ENCODE measurements around the gene HCLS1.

Gene HCLS1

DNA sequence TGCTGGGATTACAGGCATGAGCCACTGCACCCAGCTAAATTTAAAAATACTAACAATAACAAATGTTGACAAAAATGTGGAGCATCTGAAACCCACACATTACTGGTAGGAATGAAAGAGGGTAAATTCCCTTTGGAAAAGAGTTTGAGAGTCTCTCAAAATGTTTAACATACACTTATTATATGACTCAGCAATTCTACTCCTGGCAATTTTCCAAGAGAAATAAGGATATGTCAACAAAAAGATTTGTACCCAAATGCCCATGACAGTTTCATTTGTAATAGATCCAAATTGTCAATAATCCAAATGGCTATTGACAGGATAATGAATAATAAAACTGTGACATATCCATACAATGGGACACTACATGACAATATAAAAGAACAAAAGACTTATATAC is 9.0 kb downstream of the HCLS1 start:
- H3K36me3 ChIP-seq = no peaks in the 10 kb centered on the region
- no peak for DNase-seq
- TF ChIP-seq, protein P1, sequence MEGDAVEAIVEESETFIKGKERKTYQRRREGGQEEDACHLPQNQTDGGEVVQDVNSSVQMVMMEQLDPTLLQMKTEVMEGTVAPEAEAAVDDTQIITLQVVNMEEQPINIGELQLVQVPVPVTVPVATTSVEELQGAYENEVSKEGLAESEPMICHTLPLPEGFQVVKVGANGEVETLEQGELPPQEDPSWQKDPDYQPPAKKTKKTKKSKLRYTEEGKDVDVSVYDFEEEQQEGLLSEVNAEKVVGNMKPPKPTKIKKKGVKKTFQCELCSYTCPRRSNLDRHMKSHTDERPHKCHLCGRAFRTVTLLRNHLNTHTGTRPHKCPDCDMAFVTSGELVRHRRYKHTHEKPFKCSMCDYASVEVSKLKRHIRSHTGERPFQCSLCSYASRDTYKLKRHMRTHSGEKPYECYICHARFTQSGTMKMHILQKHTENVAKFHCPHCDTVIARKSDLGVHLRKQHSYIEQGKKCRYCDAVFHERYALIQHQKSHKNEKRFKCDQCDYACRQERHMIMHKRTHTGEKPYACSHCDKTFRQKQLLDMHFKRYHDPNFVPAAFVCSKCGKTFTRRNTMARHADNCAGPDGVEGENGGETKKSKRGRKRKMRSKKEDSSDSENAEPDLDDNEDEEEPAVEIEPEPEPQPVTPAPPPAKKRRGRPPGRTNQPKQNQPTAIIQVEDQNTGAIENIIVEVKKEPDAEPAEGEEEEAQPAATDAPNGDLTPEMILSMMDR (IDR thresholded peaks at IDR 0.05; ENCODE audit: low read depth, low read length) = no peak
- no peaks in the 10 kb centered on the region for H3K27me3 ChIP-seq
- H3K9me3 ChIP-seq = no peaks in the 10 kb centered on the region
- no peaks in the 10 kb centered on the region for H3K4me1 ChIP-seq
- H3K4me3 ChIP-seq (ENCODE audit: low read depth, low read length) = no peak overlapping the region

DNA sequence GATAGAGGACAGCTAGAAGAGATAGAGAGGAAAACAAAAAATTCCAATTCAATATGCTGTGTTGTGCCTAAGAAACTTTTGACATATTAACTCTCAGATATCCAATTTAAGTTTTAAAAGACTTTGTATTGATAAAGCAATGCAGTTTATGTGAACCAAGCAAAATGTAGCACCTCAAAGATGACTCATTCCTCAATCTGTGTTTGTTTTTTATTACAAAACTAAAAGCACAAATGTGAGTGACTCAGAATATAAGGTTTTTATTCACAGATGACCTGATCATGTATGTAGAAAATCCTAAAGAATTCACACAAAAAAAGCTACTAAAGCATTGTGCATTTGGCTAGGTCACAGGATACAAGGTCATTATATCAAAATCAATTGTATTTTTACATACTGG is 11.1 kb downstream of the HCLS1 start:
- TF ChIP-seq, protein P1 (IDR thresholded peaks at IDR 0.05; ENCODE audit: low read depth, low read length) = no peak
- Histone ChIP-seq H3K27me3 (no peaks in the 10 kb centered on the region), H3K4me1 (no peaks in the 10 kb centered on the region), H3K36me3 (no peaks in the 10 kb centered on the region), H3K9me3 (no peaks in the 10 kb centered on the region), H3K4me3 (ENCODE audit: low read depth, low read length) (no peak overlapping the region)
- DNase-seq = no peak

DNA sequence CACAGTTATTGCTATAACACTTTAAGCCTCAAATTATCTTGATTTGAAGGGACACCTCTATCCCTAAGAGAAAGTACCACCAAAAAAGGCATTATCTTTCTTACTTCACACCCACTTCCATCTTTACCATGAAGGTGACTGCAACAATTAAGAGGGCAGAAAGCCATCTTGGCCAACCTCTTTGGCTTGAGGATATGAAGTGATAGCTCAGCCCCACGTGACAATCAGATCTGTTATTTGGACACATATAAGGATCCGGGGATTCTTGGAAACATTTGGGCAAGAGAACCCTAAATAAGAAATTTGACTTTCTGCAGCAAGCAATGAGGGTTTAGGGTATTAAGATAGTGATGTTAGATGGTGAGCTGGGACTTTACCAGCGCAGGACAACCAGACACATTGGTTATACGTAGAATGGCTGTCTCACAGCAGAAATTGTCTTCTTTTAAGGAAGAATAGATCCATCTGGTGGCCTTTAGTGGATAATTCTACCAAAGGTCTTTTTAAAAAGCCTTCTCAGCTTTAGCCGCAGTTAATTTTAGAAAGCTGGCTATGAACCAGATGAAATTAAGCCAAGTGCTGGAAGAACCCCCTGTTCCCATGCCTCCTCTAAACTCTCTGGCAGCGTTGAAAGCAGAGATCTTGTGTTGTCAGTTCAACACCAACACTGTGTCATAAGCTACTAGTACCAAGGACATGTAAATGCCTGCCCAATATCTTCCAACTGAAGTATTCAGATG is 12.3 kb downstream of the HCLS1 start:
- DNase-seq = no peak
- no peaks in the 10 kb centered on the region for H3K36me3 ChIP-seq
- H3K27me3 ChIP-seq = no peaks in the 10 kb centered on the region

DNA sequence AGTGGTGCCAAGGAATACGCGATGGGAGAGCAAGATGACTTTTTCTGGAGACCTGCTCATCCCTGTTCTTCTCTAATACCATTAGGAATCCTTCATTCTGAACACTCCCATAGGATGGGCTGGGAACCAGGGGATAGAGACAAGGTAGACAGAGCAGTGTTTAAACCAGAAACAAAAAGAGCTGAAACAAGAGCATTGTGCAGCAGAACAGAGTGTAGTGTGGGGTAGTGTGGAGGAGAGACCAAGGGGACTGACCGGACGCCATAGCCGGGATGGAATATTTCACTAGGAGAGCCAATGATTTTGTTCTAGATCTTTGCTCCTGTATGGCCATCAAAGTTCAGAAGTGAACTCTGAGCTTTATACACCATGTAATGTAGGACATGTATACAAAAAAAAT is 15.6 kb downstream of the HCLS1 start:
- TF ChIP-seq, protein P1 (IDR thresholded peaks at IDR 0.05; ENCODE audit: low read depth, low read length) = no peak
- DNase-seq = no peak
- H3K27me3 ChIP-seq = no peaks in the 10 kb centered on the region; the same call in 1 of the 2 replicates
- H3K4me1 ChIP-seq = no peaks in the 10 kb centered on the region
- no peak overlapping the region for H3K4me3 ChIP-seq (ENCODE audit: low read depth, low read length)
- no peaks in the 10 kb centered on the region for H3K36me3 ChIP-seq
- no peaks in the 10 kb centered on the region for H3K9me3 ChIP-seq

More for the DNA sequence above, 12.3 kb downstream of the HCLS1 start:
- Histone ChIP-seq H3K9me3 (no peaks in the 10 kb centered on the region), H3K4me3 (ENCODE audit: low read depth, low read length) (no peak overlapping the region), H3K4me1 (no peaks in the 10 kb centered on the region)
- TF ChIP-seq, protein P1 (IDR thresholded peaks at IDR 0.05; ENCODE audit: low read depth, low read length) = no peak

DNA sequence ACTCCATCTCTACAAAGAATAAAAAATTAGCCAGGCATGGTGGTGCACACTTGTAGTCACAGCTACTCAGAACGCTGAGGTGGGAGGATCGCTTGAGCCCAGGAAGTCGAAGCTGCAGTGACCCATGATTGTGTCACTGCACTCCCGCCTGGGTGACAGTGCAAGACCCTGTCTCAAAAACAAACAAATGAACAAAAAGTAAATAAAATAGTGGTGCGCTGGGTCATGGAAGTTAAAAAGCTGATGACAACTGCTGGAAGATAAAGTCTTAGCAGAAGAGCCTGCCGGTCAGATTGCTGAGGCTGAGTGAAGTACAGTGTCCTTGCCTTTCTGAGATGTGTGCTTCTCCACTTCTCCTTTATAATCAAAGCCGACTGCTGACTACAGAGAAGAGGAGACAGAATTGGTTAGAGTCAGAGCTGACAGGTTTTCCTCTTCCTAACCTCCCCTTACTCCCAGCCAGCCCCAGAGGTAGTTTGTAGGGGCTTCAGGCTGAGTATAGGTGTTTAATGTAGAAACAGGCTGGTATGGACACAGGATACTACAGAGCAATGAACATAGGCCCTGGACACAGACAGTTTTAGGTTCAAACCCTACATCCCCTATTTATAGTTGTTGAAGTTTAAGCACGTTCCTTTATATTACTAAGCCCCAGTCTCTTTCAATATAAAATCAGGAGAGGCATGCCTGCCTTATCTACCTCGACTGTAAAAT is 17.9 kb downstream of the HCLS1 start:
- no peaks in the 10 kb centered on the region for H3K9me3 ChIP-seq
- no peak overlapping the region for H3K4me3 ChIP-seq (ENCODE audit: low read depth, low read length)
- TF ChIP-seq, protein P1 (IDR thresholded peaks at IDR 0.05; ENCODE audit: low read depth, low read length) = no peak
- no peaks in the 10 kb centered on the region for H3K36me3 ChIP-seq
- no peaks in the 10 kb centered on the region; the same call in 1 of the 2 replicates for H3K27me3 ChIP-seq
- DNase-seq = no peak
- no peaks in the 10 kb centered on the region for H3K4me1 ChIP-seq

DNA sequence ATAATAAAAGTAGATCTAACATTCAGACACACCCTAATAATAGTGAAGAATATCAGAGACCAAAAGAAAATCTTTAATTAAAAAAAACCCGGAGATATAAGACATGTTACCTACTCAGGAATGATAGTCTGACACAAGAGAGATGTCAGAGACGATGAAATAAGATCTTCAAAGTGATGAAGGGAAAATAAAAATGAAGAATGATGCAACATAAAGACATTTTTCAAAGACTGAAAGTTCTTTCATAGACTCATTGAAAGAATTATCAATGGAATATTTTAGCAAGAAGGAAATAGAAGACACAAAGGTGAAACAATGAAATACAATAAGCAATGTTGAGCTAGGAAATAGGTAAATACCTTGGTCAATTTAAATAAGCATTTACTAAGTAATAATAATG is 19.6 kb downstream of the HCLS1 start:
- no peak overlapping the region for H3K4me3 ChIP-seq (ENCODE audit: low read depth, low read length)
- TF ChIP-seq, protein P1 (IDR thresholded peaks at IDR 0.05; ENCODE audit: low read depth, low read length) = no peak
- no peaks in the 10 kb centered on the region for H3K9me3 ChIP-seq
- no peak for DNase-seq
- H3K4me1 ChIP-seq = no peaks in the 10 kb centered on the region
- no peaks in the 10 kb centered on the region for H3K36me3 ChIP-seq
- H3K27me3 ChIP-seq = peaks cover 2% of the 10 kb centered on the region; the same call in 1 of the 2 replicates

Measured in BE2C (cell line).